OCI-LY3 (cell line): ENCODE data around the gene KLRF2.

Source experiments
- H2AFZ ChIP-seq: fragments of 200-600, 300-600 bp; shearing (Covaris generic); 2 replicates; pipeline ENCODE4 v1.6.0; 2014; ENCODE audit warnings: antibody characterized with exemption, low read depth, low read length
- H3K27ac ChIP-seq: fragments of 200-600, 300-600 bp; sonication (generic); 2 replicates; pipeline ENCODE4 v1.5.1; 2014; ENCODE audit warnings: mild to moderate bottlenecking, low read length, moderate library complexity, mixed read lengths
- H3K27me3 ChIP-seq: fragments of 200-600, 300-600 bp; sonication (generic); 2 replicates; pipeline ENCODE4 v1.6.1; 2014; ENCODE audit warnings: low read depth, low read length, mixed read lengths
- H3K36me3 ChIP-seq: fragments of 200-600, 300-600 bp; sonication (generic); replicated peaks from 2 replicates; pipeline ENCODE3; 2014; ENCODE audit warnings: low read depth, low read length, mixed read lengths
- H3K4me1 ChIP-seq: fragments of 300-600, 200-600 bp; sonication (generic); 2 replicates; pipeline ENCODE4 v1.6.1; 2014; ENCODE audit warnings: low read length, mixed read lengths
- H3K4me2 ChIP-seq: fragments of 200-600, 300-600 bp; sonication (generic); 2 replicates; pipeline ENCODE4 v1.6.1; 2014; ENCODE audit warnings: low read length, mixed read lengths
- H3K4me3 ChIP-seq: fragments of 300-600, 200-600 bp; sonication (generic); 2 replicates; pipeline ENCODE4 v1.5.1; 2014; ENCODE audit warnings: antibody characterized with exemption, mild to moderate bottlenecking, low read length, moderate library complexity
- H3K79me2 ChIP-seq: fragments of 300-600, 200-600 bp; shearing (Covaris generic); 2 replicates; pipeline ENCODE4 v1.6.1; 2014; ENCODE audit warnings: mild to moderate bottlenecking, low read length, mixed read lengths
- H3K9ac ChIP-seq: fragments of 300-600, 200-600 bp; shearing (Covaris generic); 2 replicates; pipeline ENCODE4 v1.6.0; 2014; ENCODE audit warnings: mild to moderate bottlenecking, low read length, moderate library complexity
- H3K9me3 ChIP-seq: fragments of 200-600, 300-600 bp; shearing (Covaris generic); 2 replicates; pipeline ENCODE4 v1.6.1; 2014; ENCODE audit warnings: low read length, mixed read lengths; ENCODE audit not compliant: insufficient read depth
- H4K20me1 ChIP-seq: fragments of 200-600, 300-600 bp; sonication (generic); 2 replicates; pipeline ENCODE4 v1.6.1; 2016; ENCODE audit warnings: low read length, mixed read lengths; ENCODE audit not compliant: insufficient read depth
- CTCF ChIP-seq: fragments of 200-600, 300-600 bp; sonication (generic); IDR thresholded peaks from 2 replicates; pipeline ENCODE4 v1.5.1; 2014; ENCODE audit warnings: antibody characterized with exemption, low read length, low read depth
- EZH2phosphoT487 ChIP-seq: fragments of 200-600 bp; shearing (Covaris generic); IDR thresholded peaks from 2 replicates; pipeline ENCODE4 v1.6.1; 2018; ENCODE audit warnings: antibody characterized with exemption, mixed run types, low read depth

The KLRF2 gene

GRCh38 chr12:9895215-9895971, 14.1 kb downstream of the KLRF2 start:
- no peak for TF ChIP-seq EZH2phosphoT487
- no peak for TF ChIP-seq CTCF
- no peaks in the 10 kb centered on the region for H3K36me3 ChIP-seq
- no peak overlapping the region for H3K9ac ChIP-seq
- no peak overlapping the region for H2AFZ ChIP-seq
- H3K4me2 ChIP-seq: no peak overlapping the region
- H4K20me1 ChIP-seq: no peaks in the 10 kb centered on the region
- no peaks in the 10 kb centered on the region for H3K79me2 ChIP-seq
- no peaks in the 10 kb centered on the region for H3K27me3 ChIP-seq
- no peak overlapping the region for H3K4me3 ChIP-seq
- H3K27ac ChIP-seq: no peak overlapping the region
- peaks cover 2% of the 10 kb centered on the region; the same call in 1 of the 2 replicates for H3K4me1 ChIP-seq
- H3K9me3 ChIP-seq: no peaks in the 10 kb centered on the region

- Histone ChIP-seq H3K4me1 (peaks cover 2% of the 10 kb centered on the region; the same call in 1 of the 2 replicates), H4K20me1 (no peaks in the 10 kb centered on the region), H3K4me2 (no peak overlapping the region), H2AFZ (no peak overlapping the region), H3K9ac (no peak overlapping the region), H3K27me3 (no peaks in the 10 kb centered on the region), H3K36me3 (no peaks in the 10 kb centered on the region), H3K9me3 (peaks cover 7% of the 10 kb centered on the region; the same call in 1 of the 2 replicates), H3K27ac (no peak overlapping the region), H3K4me3 (no peak overlapping the region), H3K79me2 (no peaks in the 10 kb centered on the region)
- no peak for TF ChIP-seq EZH2phosphoT487
These were observed 16.2 kb downstream of the KLRF2 start for GRCh38 chr12:9897535-9897934.

- Histone ChIP-seq H3K36me3 (no peaks in the 10 kb centered on the region), H3K79me2 (no peaks in the 10 kb centered on the region), H3K27ac (no peak overlapping the region), H3K4me3 (no peak overlapping the region), H3K9me3 (peaks cover 11% of the 10 kb centered on the region; the same call in 1 of the 2 replicates), H3K27me3 (no peaks in the 10 kb centered on the region), H3K4me1 (peaks cover 2% of the 10 kb centered on the region; the same call in 1 of the 2 replicates), H3K4me2 (no peak overlapping the region), H4K20me1 (no peaks in the 10 kb centered on the region), H2AFZ (no peak overlapping the region), H3K9ac (no peak overlapping the region)
- TF ChIP-seq EZH2phosphoT487 (no peak), CTCF (no peak)
These were observed 17.9 kb downstream of the KLRF2 start for GRCh38 chr12:9899209-9899608.

GRCh38 chr12:9900930-9901329, 19.6 kb downstream of the KLRF2 start:
- H3K79me2 ChIP-seq: no peaks in the 10 kb centered on the region

More at GRCh38 chr12:9900930-9901329, 19.6 kb downstream of the KLRF2 start:
- Histone ChIP-seq H3K9ac (no peak overlapping the region), H3K4me3 (no peak overlapping the region), H3K27me3 (no peaks in the 10 kb centered on the region), H3K4me2 (no peak overlapping the region), H3K4me1 (peaks cover 2% of the 10 kb centered on the region; the same call in 1 of the 2 replicates), H2AFZ (no peak overlapping the region), H4K20me1 (no peaks in the 10 kb centered on the region), H3K27ac (no peak overlapping the region), H3K9me3 (peaks cover 11% of the 10 kb centered on the region; the same call in 1 of the 2 replicates), H3K36me3 (no peaks in the 10 kb centered on the region)
- TF ChIP-seq EZH2phosphoT487: no peak
- no peak for TF ChIP-seq CTCF
